Measurements from ENCODE around the gene NCBP1.

NCBP1 gene

DNA sequence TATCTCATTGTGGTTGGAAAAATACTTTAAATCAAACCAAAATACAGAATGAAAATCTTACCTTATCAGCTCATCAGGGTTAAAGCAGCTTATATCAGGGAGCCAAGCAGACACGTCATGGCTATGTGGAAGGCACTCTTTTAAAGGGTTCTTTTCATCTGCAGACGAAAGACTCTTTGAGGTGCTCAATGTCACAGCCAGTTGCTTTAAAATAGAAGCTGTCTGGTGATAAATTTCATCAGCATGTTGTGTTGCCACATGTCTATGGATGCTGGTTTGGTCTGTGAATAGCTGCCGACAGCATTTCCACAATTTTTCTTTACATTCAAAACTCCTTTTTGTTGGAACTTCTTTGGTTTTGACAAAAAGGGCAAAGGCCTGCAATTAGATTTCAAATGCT is 8.0 kb upstream of the NCBP1 start:
- no peak for DNase-seq

- DNase-seq, result no peak
Observed at GRCh38 chr9:97627624-97628023, 6.0 kb upstream of the NCBP1 start.

DNA sequence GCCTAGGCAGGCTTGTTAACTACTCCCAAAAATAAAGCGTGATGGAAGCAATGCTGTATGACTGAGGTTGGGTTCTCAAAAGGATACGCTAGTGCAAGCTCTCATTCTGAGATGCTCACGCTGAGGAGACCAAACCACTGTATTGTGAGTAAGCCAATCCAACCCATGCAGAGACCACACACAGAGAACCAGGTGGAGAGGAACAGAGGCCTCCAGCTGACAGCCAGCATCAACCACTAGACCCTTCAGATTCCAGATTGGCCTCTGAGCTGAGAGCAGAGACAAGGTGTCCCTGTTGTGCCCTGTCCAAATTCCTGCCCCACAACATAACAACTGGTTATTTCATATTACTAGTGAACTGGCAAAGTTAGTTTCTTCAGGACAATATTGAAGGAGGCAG is 5.0 kb upstream of the NCBP1 start:
- DNase-seq, result no peak

DNA sequence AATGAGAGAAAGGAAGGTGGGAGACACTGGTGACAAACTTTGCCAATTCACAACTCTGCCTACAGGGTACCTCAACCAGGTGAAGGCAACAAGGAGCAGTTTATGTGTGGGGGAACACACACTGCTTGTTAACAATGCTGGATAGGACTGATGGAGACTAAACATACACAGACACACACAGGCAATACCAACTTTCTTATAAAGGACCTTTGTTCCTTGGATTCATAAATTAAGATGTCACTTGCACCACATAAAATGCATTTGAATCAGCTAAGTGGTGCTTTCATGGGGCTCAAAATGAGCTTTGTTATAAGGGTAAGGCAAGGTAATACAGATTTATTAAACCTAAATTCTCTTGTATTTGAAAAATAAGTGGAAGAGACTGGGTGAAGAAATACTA is 4.5 kb upstream of the NCBP1 start:
- no peak for DNase-seq

GRCh38 chr9:97630591-97630990 is 3.0 kb upstream of the NCBP1 start:
- no peak for DNase-seq

DNA sequence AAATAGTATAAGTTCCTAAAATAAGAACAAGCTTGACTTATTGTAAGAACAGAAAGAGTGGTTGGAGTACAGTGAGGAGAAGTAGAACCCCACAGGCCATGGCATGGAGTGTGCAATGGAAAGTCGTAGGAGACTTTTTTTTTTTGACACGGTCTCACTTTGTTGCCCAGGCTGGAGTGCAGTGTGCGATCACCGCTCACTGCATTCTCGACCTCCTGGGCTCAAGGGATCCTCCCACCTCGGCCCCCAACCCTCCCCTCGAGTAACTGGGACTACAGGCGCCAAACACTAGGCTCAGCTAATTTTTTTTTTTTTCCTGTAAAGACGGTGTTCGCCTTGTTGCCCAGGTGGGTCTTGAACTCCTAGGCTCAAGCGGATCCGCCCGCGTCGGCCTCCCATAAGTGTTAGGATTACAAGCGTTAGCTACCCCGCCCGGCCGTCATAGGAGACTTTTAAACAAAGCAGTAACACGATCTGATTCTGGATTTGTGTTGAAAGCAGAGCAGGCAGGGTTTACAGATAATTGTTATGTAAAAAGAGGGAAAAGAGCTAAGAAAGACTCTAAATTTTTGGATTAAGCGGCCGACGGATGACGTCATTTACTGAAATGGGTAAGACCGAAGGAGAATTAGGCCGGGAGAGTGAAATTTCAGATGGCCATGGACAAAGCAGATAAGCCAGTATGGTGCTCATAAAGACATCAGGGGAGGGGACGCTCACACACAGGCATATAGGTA is 1.2 kb upstream of the NCBP1 start:
- DNase-seq, result peak; percentile 38 to 45

GRCh38 chr9:97633859-97634490 is 354 bp downstream of the NCBP1 start:
- DNase-seq, result no peak

DNA sequence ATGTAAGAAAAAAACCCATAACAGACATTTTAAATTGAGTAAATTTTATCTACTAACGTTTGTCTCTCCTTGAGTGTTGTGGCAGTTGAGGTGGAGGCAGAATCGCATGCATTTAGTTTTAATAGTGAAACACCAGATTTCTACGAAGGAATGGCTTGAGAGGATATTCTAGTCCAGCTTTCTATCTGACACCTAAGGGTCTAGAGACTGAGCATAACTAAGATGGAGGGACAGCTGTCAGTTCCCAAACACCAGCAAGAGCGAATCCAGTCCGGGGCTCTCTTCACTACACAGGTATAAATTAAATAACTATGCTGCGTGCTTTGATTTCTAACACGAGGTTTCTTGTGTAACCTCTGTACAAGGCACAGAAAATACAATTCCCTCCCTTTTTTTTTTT is 1.4 kb downstream of the NCBP1 start:
- no peak for DNase-seq

DNA sequence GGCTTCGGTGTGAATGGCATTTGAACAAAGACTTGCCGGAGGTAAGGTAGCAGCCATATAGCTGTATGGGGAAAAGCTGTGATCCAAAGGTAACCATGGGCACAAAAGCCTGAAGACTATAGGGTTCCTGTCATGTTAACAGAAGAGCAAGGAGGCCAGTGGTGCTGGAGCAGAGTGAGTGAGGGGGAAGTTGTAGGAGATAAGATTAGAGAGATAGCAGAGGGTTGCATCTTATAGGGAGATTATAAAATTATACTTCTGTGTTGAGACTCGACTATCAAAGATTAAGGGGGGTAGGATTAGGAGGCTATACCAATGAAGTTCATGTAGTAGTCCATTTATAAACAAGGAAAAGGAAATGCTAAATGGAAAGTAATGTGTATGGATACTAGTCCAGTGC is 3.3 kb downstream of the NCBP1 start:
- DNase-seq, result no peak

DNA sequence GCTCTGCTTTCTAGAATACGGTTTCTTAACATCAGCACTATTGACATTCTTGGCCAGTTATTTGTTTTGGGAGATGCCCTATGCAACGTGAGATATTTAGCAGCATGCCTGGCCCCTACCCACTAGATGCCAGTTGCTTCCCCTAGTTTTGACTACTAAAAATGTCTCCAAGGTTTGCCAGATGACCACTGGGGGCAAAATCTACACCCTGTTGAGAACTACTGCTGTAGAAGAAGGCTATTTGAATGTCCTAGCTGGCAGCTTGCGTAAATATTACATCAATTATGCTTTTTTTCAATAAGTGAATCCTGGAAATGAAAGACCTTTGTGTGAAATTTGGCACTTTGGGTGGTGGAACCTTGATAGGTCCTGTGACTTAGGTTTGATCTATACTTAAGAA is 5.0 kb downstream of the NCBP1 start:
- no peak for DNase-seq

- DNase-seq, result no peak
Observed at GRCh38 chr9:97640325-97640724, 6.7 kb downstream of the NCBP1 start.

DNA sequence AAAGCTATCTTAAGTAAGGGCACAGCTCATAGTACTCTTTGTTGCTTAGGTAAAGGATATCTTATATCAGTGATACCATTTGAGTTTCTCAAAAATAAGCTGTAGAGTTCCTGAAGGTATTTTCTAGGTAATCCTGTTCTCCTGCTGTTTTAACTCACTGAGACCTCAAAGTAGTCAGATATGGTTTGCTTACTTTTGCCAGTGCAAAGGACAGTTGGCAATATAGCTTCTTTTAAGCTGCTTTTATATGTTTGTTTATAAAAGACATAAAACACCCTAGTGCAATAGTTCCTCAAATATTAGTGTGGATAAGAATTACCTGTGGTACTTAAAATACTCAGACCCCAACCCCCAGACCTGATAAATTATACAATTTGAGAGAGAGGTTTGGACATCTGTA is 12.1 kb downstream of the NCBP1 start:
- no peak for DNase-seq

GRCh38 chr9:97647996-97648395 is 14.4 kb downstream of the NCBP1 start:
- DNase-seq, result no peak

DNA sequence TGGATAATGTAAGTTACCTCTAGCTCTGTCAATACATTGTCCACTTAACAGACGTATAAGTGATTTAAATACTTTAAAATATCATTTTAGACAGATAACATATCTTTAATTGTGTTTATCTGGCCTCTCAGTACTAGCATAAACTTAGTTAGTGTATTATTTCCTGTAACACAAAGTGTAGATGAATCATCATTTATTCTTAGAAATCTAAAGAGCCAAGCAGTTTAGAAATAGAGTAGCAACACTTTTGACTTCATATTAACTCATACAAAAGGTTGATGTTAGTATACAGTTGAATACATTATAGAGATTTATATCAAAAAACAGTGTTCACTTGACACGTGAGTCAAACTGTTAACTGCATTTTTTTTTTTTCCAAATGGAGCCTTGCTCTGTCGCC is 18.0 kb downstream of the NCBP1 start:
- DNase-seq, result no peak

- no peak for DNase-seq
Observed at GRCh38 chr9:97658707-97659106, 25.1 kb downstream of the NCBP1 start.

GRCh38 chr9:97659771-97660170 is 26.1 kb downstream of the NCBP1 start:
- no peak for DNase-seq

GRCh38 chr9:97660340-97660739 is 26.7 kb downstream of the NCBP1 start:
- DNase-seq, result no peak

- no peak for DNase-seq
Observed at GRCh38 chr9:97660847-97661246, 27.2 kb downstream of the NCBP1 start.

GRCh38 chr9:97665742-97666141 is 32.1 kb downstream of the NCBP1 start:
- no peak for DNase-seq

GRCh38 chr9:97666907-97667686 is 33.5 kb downstream of the NCBP1 start:
- DNase-seq, result no peak

- peak in 1 of 2 donors; percentile 30 for DNase-seq
Observed at GRCh38 chr9:97668485-97668884, 34.9 kb downstream of the NCBP1 start.

DNA sequence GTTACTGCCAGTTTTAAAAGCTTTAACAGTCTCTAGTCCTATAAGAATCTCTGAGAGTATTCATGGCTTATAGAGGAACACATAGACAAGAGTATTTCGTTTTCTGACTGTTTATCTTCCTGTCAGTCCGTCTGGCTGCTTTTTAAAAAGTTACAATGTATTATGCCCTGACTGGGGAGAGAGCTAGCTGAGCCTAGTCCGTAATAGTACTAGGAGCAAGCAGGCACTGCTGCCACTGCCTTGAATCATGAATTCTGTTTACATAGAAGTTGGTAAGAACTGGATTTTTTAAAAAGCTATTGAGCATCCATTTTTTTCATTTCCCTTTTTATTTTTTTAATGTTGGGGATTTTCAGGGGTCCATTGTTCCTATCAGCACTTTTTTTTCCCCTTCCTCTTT is 37.0 kb downstream of the NCBP1 start:
- no peak for DNase-seq

DNA sequence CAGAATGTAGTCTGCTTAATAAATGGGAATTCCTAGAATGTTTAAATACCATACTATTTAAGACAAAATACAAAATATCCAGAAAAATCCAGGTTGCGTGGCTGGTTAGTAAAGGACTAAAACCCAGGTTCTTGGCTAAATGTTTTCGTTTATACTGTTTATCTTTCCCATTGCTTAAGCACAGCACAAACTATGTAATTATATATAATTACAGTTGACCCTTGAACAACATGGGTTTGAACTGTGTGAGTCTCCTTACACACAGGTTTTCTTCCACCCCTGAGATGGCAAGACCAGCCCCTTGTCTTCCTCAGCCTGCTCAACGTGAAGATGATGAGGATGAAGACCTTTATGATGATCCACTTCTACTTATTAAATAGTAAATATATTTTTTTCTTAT is 38.8 kb downstream of the NCBP1 start:
- DNase-seq, result no peak

DNA sequence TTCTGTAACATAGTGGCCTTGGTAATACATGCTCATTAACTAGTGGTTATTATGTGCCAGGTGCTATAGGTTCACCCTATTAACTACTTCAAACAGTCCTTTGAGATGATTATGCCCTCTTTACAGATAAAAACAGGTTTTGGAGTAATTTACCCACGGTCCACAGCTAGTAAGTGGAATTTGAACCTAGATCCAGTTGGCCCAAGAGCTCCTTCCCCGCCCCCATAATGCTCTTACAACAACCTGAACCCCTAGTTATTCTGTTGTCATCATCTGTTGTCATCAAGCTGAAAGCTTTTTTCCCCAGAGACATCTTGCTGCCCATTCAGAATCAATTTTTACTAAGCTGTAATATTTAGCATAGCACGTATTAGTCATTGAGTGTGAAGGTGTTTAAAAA is 40.3 kb downstream of the NCBP1 start:
- DNase-seq, result no peak
